ENCODE data around the gene MNT.

The MNT gene

DNA sequence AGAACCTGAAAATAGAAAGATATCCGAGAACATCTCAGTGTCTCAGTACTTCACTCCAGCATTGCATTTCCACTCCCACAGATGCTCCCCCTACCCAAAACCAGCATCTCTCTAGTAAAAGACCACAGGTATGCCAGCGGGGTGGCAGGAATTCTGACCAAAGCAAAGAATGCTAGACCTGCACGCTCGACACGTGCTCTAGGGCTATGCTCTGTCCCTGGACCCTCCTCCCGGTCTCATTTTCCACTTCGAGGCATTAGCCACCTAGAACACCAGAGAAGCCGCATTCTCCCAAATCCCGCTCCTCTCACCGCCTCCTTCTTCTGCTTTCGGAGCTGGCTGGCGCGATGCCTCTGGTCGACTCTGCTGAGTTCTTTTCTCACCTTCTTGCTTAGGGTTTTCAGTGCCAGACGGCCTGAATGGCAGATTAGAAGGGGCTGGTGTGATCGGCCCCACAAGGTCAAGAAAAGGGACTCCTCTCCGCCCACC, 65.1 kb downstream of the MNT start:
- TF ChIP-seq, protein P1, sequence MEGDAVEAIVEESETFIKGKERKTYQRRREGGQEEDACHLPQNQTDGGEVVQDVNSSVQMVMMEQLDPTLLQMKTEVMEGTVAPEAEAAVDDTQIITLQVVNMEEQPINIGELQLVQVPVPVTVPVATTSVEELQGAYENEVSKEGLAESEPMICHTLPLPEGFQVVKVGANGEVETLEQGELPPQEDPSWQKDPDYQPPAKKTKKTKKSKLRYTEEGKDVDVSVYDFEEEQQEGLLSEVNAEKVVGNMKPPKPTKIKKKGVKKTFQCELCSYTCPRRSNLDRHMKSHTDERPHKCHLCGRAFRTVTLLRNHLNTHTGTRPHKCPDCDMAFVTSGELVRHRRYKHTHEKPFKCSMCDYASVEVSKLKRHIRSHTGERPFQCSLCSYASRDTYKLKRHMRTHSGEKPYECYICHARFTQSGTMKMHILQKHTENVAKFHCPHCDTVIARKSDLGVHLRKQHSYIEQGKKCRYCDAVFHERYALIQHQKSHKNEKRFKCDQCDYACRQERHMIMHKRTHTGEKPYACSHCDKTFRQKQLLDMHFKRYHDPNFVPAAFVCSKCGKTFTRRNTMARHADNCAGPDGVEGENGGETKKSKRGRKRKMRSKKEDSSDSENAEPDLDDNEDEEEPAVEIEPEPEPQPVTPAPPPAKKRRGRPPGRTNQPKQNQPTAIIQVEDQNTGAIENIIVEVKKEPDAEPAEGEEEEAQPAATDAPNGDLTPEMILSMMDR (IDR thresholded peaks at IDR 0.05): no peak

All from LNCAP (cell line).